ENCODE results near the gene SSBP3. TPM values are rescaled to one million over a fixed set of nuclear protein-coding genes. Genes with fewer than 3 reads are reported as not detected.

Gene SSBP3
- total RNA-seq, 1 experiment from 2014 or later, result 115 TPM

- Mint-ChIP-seq H3K27me3 (ENCODE audit: low read depth) (no peaks in the 10 kb centered on the region), H3K27ac (no peak overlapping the region), H3K36me3 (peaks cover 4% of the 10 kb centered on the region; the same call in 1 of the 2 replicates), H3K4me3 (no peak overlapping the region), H3K4me1 (peaks cover 46% of the 10 kb centered on the region), H3K9me3 (no peaks in the 10 kb centered on the region)
- ATAC-seq, result no peak
- DNase-seq (ENCODE audit: low spot score), result no peak
- ChIA-PET CTCF (interaction anchor here (1.2 to 7.4 kb wide), 12 partner anchors 11 to 228 kb away, joined by 3 to 59 read pairs (median 7); partner anchors contain the start of gene SSBP3), POLR2A (interaction anchor here (1.1 kb wide), 1 partner anchor 14 kb away, joined by 3 read pairs; no protein-coding TSS in a partner anchor)
- TF ChIP-seq, protein P1, sequence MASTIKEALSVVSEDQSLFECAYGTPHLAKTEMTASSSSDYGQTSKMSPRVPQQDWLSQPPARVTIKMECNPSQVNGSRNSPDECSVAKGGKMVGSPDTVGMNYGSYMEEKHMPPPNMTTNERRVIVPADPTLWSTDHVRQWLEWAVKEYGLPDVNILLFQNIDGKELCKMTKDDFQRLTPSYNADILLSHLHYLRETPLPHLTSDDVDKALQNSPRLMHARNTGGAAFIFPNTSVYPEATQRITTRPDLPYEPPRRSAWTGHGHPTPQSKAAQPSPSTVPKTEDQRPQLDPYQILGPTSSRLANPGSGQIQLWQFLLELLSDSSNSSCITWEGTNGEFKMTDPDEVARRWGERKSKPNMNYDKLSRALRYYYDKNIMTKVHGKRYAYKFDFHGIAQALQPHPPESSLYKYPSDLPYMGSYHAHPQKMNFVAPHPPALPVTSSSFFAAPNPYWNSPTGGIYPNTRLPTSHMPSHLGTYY (CRISPR knock-in tag; IDR thresholded peaks at IDR 0.05), result no peak
- TF ChIP-seq E2F4 (CRISPR knock-in tag; IDR thresholded peaks at IDR 0.05; ENCODE audit: borderline replicate concordance, low read depth), result no peak
- TF ChIP-seq TP53 (CRISPR knock-in tag; IDR thresholded peaks at IDR 0.05), result no peak
- TF ChIP-seq NFYB (CRISPR knock-in tag; conservative IDR thresholded peaks at IDR 0.05; ENCODE audit: low read depth), result no peak
- no peak for TF ChIP-seq GTF2I (CRISPR knock-in tag; conservative IDR thresholded peaks at IDR 0.05)
- TF ChIP-seq PRDM15 (CRISPR knock-in tag; IDR thresholded peaks at IDR 0.05), result no peak
- TF ChIP-seq, protein P2, sequence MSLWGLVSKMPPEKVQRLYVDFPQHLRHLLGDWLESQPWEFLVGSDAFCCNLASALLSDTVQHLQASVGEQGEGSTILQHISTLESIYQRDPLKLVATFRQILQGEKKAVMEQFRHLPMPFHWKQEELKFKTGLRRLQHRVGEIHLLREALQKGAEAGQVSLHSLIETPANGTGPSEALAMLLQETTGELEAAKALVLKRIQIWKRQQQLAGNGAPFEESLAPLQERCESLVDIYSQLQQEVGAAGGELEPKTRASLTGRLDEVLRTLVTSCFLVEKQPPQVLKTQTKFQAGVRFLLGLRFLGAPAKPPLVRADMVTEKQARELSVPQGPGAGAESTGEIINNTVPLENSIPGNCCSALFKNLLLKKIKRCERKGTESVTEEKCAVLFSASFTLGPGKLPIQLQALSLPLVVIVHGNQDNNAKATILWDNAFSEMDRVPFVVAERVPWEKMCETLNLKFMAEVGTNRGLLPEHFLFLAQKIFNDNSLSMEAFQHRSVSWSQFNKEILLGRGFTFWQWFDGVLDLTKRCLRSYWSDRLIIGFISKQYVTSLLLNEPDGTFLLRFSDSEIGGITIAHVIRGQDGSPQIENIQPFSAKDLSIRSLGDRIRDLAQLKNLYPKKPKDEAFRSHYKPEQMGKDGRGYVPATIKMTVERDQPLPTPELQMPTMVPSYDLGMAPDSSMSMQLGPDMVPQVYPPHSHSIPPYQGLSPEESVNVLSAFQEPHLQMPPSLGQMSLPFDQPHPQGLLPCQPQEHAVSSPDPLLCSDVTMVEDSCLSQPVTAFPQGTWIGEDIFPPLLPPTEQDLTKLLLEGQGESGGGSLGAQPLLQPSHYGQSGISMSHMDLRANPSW (CRISPR knock-in tag; conservative IDR thresholded peaks at IDR 0.05; ENCODE audit: low read depth), result no peak
- no peak for TF ChIP-seq SMAD3 (CRISPR knock-in tag; IDR thresholded peaks at IDR 0.05; ENCODE audit: borderline replicate concordance)
- TF ChIP-seq MXD4 (CRISPR knock-in tag; IDR thresholded peaks at IDR 0.05; ENCODE audit: borderline replicate concordance), result no peak
- TF ChIP-seq FOXJ3 (CRISPR knock-in tag; IDR thresholded peaks at IDR 0.05; ENCODE audit: borderline replicate concordance), result no peak
- TF ChIP-seq ATF6 (CRISPR knock-in tag; IDR thresholded peaks at IDR 0.05), result no peak
- no peak for TF ChIP-seq FOXP4 (CRISPR knock-in tag; IDR thresholded peaks at IDR 0.05)
- TF ChIP-seq CREM (CRISPR knock-in tag; IDR thresholded peaks at IDR 0.05), result no peak
- TF ChIP-seq TEAD4 (CRISPR knock-in tag; IDR thresholded peaks at IDR 0.05), result no peak
- TF ChIP-seq, protein P3, sequence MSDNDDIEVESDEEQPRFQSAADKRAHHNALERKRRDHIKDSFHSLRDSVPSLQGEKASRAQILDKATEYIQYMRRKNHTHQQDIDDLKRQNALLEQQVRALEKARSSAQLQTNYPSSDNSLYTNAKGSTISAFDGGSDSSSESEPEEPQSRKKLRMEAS (CRISPR knock-in tag; IDR thresholded peaks at IDR 0.05), result no peak
- no peak for TF ChIP-seq ZNF232 (CRISPR knock-in tag; IDR thresholded peaks at IDR 0.05)
- TF ChIP-seq, protein P4, sequence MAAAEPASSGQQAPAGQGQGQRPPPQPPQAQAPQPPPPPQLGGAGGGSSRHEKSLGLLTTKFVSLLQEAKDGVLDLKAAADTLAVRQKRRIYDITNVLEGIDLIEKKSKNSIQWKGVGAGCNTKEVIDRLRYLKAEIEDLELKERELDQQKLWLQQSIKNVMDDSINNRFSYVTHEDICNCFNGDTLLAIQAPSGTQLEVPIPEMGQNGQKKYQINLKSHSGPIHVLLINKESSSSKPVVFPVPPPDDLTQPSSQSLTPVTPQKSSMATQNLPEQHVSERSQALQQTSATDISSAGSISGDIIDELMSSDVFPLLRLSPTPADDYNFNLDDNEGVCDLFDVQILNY (CRISPR knock-in tag; IDR thresholded peaks at IDR 0.05), result no peak
- no peak for TF ChIP-seq ZBTB21 (CRISPR knock-in tag; IDR thresholded peaks at IDR 0.05; ENCODE audit: borderline replicate concordance)
Measured at GRCh38 chr1:54272134-54272533, 134.1 kb downstream of the SSBP3 start.

Data from WTC11 (cell line).